ENCODE data around the gene DNAJA3. TPM values are rescaled to one million over a fixed set of nuclear protein-coding genes. Genes with fewer than 3 reads are reported as not detected.

DNAJA3 gene
- total RNA-seq, 4 donors from 2014 or later = 13.8 to 44.9 (median 36.4) TPM

DNA sequence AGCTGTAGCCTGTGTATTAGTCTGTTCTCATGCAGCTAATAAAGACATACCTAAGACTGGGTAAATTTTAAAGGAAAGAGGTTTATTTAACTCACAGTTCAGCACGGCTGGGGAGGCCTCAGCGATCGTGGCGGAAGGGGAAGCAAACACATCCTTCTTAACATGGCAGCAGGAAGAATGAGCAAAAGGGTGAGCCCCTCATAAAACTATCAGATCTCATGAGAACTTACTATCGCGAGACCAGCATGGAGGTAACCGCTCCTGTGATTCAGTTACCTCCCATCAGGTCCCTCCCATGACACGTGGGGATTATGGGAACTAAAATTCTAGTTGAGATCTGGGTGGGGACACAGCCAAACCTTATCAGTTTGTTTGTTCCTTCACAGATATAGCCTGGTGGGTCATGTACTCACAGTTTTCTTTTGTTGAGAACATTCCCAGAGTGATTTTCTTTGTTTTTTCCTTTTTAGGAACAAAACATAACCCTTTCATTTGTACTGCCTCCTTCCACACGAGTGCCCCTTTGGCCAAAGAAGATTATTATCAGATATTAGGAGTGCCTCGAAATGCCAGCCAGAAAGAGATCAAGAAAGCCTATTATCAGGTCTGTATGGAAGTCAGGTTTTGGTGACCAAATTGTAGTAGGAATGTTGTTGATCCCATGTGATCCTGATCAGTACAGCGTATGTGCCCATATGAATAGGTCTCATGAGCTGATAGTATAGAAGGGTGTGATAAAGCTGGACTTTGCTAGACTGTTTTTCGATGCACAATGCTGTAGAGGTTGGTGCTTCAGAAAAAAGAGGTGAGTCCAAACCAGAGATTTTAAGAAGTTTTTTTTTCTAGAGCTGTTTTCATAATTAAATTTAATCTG, 8.5 kb downstream of the DNAJA3 start:
- DNase-seq = no peak
- no peak overlapping the region for H3K27ac ChIP-seq

DNA sequence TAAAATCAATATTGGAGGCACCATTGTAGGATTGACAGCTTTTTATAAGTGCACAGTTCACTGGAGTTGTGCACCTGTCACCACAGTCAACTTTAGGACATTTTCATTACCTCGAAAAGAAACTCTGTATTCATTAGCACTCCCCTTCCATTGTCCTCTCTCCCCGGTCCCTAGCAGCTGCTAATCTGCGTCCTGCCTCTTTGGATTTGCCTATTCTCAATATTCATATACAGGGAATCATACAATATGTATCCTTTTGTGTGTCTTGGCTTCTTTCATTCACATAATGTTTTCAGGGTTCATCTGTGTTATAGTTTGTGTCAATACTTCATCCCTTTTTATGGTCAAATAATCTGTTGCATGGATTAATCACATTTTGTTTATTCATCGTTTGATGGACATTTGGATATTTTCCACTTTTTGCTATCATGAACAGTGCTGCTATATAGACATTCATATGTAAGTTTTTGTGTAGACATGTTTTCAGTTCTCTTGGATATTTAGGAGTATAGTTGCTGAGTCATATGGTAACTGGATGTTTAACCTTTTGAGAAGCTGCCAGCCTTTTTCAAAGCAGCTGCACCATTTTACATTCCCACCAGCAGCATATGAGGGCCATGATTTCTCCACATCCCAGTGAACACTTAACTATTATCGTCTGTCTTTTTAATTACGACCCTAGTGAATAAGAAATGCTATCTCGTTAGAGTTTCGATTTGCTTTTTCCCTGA, 9.8 kb downstream of the DNAJA3 start:
- H3K27ac ChIP-seq = no peak overlapping the region
- H3K4me1 ChIP-seq = no peaks in the 10 kb centered on the region
- H3K4me3 ChIP-seq = no peak overlapping the region
- TF ChIP-seq, protein P1, sequence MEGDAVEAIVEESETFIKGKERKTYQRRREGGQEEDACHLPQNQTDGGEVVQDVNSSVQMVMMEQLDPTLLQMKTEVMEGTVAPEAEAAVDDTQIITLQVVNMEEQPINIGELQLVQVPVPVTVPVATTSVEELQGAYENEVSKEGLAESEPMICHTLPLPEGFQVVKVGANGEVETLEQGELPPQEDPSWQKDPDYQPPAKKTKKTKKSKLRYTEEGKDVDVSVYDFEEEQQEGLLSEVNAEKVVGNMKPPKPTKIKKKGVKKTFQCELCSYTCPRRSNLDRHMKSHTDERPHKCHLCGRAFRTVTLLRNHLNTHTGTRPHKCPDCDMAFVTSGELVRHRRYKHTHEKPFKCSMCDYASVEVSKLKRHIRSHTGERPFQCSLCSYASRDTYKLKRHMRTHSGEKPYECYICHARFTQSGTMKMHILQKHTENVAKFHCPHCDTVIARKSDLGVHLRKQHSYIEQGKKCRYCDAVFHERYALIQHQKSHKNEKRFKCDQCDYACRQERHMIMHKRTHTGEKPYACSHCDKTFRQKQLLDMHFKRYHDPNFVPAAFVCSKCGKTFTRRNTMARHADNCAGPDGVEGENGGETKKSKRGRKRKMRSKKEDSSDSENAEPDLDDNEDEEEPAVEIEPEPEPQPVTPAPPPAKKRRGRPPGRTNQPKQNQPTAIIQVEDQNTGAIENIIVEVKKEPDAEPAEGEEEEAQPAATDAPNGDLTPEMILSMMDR (IDR thresholded peaks at IDR 0.05) = no peak
- TF ChIP-seq POLR2A (IDR thresholded peaks at IDR 0.05) = no peak
- intact Hi-C loops (cut with DNase I; ENCODE audit: low total_unique reads) = no loop called here
- no peaks in the 10 kb centered on the region for H3K36me3 ChIP-seq
- H3K9me3 ChIP-seq = no peaks in the 10 kb centered on the region
- H3K27me3 ChIP-seq = no peaks in the 10 kb centered on the region
- no peak for DNase-seq

More for the DNA sequence above, 8.5 kb downstream of the DNAJA3 start:
- Histone ChIP-seq H3K36me3 (no peaks in the 10 kb centered on the region), H3K9me3 (no peaks in the 10 kb centered on the region), H3K4me3 (no peak overlapping the region), H3K27me3 (no peaks in the 10 kb centered on the region), H3K4me1 (no peaks in the 10 kb centered on the region)
- no peak for TF ChIP-seq POLR2A (IDR thresholded peaks at IDR 0.05)
- TF ChIP-seq, protein P1 (IDR thresholded peaks at IDR 0.05) = no peak
- intact Hi-C loops (cut with DNase I; ENCODE audit: low total_unique reads) = no loop called here

DNA sequence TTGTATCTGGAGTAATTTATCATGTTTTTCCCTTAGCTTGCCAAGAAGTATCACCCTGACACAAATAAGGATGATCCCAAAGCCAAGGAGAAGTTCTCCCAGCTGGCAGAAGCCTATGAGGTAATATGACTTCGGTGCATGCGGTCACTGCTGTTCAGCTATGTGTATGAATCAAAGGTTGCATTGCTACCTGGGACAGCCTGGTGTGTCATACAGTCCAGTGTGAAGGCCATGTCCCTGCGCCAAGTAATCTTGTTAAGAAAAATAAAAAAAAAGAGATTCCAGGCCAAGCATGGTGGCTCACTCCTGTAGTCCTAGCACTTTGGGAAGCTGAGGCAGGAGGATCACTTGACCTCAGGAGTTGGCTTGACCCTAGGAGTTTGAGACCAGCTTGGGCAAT, 11.7 kb downstream of the DNAJA3 start:
- intact Hi-C loops (cut with DNase I; ENCODE audit: low total_unique reads) = no loop called here

DNA sequence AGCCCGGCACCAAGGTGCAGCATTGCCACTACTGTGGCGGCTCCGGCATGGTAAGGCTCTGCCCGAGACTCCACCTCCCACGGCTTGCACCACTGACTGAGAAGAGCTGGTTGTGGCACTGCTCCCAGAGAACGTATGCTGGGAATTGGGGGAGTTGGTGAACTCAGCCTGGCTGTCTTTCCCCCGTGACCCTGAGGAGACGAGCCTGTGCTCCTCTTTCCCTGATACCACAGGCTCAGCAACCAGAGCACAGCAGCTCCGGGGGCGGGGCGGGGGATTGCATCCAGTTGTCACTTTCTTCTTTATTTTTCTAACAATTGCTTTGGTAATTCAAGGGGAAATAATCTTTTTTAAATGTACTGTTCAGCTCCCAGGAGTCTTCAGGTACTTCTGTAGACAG, 16.7 kb downstream of the DNAJA3 start:
- no peak overlapping the region for H3K4me3 ChIP-seq
- intact Hi-C loops (cut with DNase I; ENCODE audit: low total_unique reads) = no loop called here
- no peaks in the 10 kb centered on the region for H3K36me3 ChIP-seq
- H3K27me3 ChIP-seq = no peaks in the 10 kb centered on the region
- no peak overlapping the region for H3K27ac ChIP-seq
- no peaks in the 10 kb centered on the region for H3K9me3 ChIP-seq
- TF ChIP-seq, protein P1 (IDR thresholded peaks at IDR 0.05) = no peak
- H3K4me1 ChIP-seq = no peaks in the 10 kb centered on the region
- DNase-seq = no peak

More for the DNA sequence above, 11.7 kb downstream of the DNAJA3 start:
- TF ChIP-seq, protein P1 (IDR thresholded peaks at IDR 0.05) = no peak
- no peak for TF ChIP-seq POLR2A (IDR thresholded peaks at IDR 0.05)
- H3K27ac ChIP-seq = no peak overlapping the region
- H3K4me1 ChIP-seq = no peaks in the 10 kb centered on the region
- H3K27me3 ChIP-seq = no peaks in the 10 kb centered on the region
- H3K4me3 ChIP-seq = no peak overlapping the region
- no peaks in the 10 kb centered on the region for H3K36me3 ChIP-seq
- DNase-seq = no peak
- no peaks in the 10 kb centered on the region for H3K9me3 ChIP-seq

DNA sequence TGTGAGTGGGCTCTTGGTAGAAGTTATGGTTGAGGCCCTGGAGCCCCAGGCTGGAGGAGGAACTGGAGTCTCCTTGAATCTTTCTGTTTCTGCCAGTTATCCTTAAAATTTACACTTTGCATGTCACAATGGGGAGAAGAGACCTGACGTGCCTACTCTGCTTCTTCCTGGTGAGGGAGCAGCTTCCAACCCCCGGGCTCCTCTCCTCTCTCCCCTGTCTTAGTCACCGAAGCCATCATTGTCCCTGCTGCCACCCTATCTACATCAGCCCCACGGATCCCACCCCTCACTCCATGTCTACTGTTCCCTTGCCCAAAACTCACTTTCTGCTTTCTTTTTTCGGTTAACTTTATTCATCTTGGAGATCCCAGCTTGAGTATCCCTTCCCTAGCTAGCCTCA, 17.6 kb downstream of the DNAJA3 start:
- TF ChIP-seq, protein P1 (IDR thresholded peaks at IDR 0.05) = no peak
- no peak for TF ChIP-seq POLR2A (IDR thresholded peaks at IDR 0.05)
- Histone ChIP-seq H3K27me3 (no peaks in the 10 kb centered on the region), H3K9me3 (no peaks in the 10 kb centered on the region), H3K4me3 (no peak overlapping the region), H3K4me1 (no peaks in the 10 kb centered on the region), H3K27ac (no peak overlapping the region), H3K36me3 (no peaks in the 10 kb centered on the region)
- intact Hi-C loops (cut with DNase I; ENCODE audit: low total_unique reads) = no loop called here
- no peak for DNase-seq
